NK-92 (cell line): Measurements from ENCODE around the gene KNSTRN.
A peak's percentile ranks its signal among the peaks of the same experiment; 100 is the strongest.

Source experiments
- DNase-seq: peaks from one replicate; lab custom pipeline; 2025; ENCODE audit not compliant: unreplicated experiment; lab: John Stamatoyannopoulos, UW

The KNSTRN gene

DNA sequence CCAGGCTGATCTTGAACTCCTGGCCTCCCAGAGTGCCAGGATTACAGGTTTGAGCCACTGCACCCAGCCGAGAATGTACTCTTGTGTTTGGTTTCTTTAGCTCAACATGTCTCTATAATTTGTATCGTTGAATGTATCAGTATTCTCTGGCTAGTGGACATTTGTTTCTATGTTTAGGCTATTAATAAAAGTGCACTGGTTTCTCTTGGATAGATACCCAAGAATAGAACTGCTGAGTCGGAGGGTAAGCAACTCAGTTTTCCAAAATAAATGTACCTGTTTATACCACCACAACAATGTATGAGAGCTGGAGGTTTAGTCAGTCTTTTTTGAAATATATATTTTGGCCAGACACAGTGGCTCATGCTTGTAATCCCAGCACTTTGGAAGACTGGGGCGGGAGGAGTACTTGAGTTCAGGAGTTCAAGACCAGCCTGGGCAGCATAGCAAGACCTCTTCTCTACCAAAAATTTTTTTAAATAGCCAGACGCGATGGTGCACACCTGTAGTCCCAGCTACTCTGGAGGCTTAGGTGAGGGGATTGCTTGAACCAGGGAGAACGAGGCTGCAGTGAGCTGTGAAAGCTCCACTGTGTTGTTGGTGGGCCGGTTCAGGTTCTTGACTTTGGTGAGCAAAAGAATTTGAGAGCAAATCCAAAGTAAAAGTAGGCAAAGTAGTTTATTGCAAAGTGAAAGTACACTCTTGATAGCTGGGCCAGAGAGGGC is 15.3 kb downstream of the KNSTRN start:
- no peak for DNase-seq

DNA sequence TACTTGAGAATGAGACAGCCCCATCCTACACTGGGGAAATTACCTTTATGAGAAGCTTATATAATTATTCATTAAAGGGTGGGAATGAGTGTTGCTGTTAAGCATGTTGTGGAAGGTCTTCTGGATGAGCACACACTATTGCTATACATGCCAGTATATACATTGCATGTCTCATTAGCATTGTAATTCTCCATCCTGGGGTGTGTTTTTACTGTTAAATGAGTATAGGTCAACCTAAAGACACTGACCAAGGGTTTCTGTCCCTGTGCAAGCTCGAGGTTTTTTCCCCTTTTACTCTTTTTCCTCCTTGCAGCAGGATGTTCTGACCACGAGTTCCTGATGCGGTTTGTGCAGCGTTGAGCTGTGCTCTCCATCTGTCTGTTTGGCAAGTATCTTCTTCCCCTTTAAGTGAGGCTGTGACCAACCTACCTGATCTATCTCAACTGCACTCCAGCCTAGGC is 15.9 kb downstream of the KNSTRN start:
- DNase-seq = no peak

DNA sequence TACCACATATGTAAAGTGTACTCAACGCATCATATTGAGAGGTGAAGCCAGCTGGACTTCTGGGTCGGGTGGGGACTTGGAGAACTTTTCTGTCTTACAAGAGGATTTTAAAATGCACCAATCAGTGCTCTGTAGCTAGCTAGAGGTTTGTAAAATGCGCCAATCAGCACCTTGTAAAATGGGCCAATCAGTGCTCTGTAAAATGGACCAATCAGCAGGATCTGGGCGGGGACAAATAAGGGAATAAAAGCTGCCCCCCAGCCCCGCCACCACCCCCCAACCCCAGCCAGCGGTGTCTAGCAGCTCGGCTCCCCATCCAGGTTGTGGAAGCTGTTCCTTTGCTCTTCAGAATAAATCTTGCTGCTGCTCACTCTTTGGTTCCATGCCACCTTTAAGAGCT is 16.8 kb downstream of the KNSTRN start:
- no peak for DNase-seq

DNA sequence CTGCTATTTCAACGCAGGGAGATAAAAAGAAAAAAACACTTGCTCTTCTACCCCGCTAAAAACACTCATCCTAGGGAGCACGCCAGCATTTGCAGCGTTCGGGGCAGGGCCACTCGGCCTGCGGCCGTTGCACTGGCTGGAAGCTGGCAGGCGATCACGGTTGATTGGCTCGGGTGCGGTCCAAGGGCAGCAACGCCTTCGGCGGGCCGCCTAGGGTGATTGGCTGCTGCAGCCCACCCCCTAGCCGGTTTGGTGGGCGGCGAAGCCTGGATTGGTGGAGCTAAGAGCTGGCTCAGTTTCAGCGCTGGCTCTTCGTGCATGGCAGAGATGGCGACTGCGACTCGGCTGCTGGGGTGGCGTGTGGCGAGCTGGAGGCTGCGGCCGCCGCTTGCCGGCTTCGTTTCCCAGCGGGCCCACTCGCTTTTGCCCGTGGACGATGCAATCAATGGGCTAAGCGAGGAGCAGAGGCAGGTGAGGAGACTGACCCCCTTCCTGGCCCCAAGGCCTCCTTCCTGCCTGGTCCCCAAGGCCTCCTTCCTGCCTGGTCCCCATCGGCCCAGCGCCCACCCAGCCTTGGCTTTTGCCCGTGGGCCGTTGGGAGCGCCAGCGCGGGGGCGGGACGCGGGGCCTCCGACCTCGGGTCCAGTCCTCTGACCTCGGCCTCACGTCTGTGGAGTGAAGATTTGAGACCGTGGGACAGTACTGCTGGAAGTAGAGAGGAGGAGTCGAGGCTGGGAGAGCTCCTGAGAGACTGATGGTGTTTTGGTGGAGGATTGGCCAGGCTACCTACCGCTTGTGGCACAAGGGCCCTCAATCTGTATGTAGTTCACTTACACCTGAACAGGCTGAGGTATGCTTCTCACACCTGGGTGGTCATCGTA is 23.2 kb downstream of the KNSTRN start, which contains the start of gene IVD:
IVD (plus strand) TSS at position 295 of the 881 bp plus-strand sequence; CDS start at position 328, 33 bp downstream.
- DNase-seq = peak; percentile 14

- no peak for DNase-seq
These were observed 24.9 kb downstream of the KNSTRN start for GRCh38 chr15:40407330-40407990.

GRCh38 chr15:40409366-40409765 is 26.8 kb downstream of the KNSTRN start:
- DNase-seq = no peak

DNA sequence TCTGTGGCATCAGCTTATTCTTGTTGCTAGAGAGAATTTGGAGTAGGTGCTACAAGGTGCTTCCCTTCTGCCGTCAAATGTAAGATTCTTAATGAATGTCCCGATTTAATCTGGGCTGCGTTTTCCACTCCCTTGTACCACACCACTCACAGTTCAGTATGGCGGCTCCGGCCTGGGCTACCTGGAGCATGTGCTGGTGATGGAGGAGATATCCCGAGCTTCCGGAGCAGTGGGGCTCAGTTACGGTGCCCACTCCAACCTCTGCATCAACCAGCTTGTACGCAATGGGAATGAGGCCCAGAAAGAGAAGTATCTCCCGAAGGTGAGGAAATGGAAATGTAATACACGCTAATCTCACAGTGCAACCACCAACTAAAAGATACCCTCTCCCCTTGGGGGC is 28.0 kb downstream of the KNSTRN start:
- DNase-seq = no peak

- DNase-seq = no peak
These were observed 29.7 kb downstream of the KNSTRN start for GRCh38 chr15:40412095-40412759.

GRCh38 chr15:40413036-40413435 is 30.5 kb downstream of the KNSTRN start:
- no peak for DNase-seq

DNA sequence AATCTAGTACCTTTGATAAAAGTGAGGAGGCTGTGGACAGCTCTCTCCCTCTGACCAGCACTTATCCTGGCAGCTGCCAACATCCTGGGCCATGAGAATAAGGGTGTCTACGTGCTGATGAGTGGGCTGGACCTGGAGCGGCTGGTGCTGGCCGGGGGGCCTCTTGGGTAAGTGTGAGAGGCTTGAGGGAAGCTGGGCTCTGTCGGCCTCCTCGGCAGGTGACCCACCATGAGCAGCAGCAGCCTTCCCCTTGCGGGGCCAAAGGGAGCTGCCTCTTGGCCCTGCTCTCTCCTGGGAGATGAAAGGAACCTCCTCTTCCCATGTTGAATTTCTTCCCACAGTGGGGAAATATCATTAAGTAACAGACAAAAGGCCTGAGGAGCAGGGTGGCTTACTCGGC is 32.3 kb downstream of the KNSTRN start:
- no peak for DNase-seq

DNA sequence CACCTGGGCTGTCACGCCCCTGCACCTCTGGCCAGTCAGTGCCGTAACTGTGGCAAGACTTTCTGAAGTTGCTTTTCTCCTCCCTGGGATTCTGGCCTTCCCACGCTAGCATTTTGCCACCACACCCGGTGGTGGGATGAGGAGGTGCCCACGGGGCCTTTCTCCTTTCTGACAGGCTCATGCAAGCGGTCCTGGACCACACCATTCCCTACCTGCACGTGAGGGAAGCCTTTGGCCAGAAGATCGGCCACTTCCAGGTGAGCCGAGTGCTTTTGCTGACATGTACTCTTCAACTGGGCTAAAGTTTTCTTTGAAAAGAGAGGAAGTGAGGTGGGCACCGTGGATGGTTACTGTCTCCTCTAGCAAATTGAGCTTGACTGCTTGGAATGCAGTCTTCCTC is 32.7 kb downstream of the KNSTRN start:
- DNase-seq = no peak

GRCh38 chr15:40416056-40416455 is 33.5 kb downstream of the KNSTRN start:
- DNase-seq = no peak

- DNase-seq = no peak
These were observed 35.6 kb downstream of the KNSTRN start for GRCh38 chr15:40418126-40418525.

DNA sequence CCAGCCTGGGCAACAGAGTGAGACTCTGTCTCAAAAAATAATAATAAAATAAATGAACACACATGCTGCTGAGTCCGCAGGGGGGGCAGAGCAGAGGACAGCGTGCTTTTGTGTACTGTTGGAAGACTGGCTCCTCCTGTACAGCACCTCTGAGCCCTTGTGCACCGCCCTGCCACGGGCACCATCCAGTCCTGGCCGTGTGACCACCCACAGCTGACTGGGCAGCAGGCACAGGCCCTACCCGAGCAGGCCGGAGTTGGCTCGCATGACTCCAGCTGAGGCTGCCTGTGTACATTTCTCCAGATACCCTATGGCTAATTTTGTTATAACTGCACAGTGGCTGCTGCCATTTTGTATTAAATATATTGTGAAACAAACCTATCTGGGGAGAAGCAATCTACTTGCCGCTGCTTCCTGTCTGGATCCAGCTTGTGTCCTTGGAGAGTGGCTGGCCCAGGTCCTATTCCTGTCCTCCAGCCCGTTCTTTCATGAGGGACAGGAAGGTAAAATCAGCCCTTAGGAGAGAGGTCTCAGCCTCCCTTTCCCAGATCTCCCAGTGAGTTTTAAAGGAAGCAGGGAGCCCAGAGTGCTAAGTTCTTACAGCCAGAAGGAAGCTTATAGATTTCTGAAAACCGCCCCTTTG is 37.7 kb downstream of the KNSTRN start:
- no peak for DNase-seq

GRCh38 chr15:40420793-40421192 is 38.3 kb downstream of the KNSTRN start:
- DNase-seq = no peak

DNA sequence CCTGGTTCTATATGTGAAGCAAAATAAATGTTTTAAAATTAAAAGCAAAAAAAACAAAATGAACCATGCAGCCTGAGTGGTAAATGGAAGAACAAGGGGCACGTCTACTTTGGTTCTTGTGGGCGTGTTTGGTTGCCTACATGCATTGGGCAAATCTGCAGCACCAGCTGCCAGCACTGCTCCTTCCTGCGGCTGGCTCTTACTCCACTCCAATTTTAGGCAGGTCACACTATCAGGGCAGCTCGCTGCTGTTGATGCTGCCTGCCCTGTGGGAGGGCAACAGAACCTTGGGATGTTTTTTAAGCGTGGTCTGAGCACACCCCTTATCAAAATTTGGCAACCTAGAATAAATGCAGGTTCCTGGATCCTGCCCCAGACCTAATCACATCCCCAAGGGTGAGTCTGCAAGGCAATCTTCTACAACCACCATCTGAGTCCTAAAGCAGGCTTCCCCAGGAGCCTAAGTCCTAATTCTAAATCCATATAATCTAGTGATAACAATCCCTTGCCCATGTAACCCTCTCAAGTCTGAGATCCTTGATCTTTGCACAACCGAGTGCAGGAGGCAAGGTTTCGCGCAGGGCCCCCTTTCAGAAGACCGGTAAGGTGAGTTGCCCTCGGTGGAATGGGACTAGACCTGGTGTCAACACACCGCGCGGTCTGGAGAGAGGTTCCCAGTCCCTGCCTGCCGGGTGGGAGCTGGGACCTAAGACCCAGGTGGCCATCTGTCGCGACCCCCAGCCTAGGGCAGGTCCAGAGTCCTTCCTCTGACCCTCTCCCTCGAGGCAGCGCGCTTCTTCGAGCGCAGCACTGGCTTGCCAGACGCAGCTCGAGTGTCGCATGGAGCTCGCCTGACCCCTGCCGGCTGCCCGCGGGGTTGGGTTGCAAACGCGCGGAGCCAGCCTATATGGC is 39.0 kb downstream of the KNSTRN start:
- DNase-seq = no peak

DNA sequence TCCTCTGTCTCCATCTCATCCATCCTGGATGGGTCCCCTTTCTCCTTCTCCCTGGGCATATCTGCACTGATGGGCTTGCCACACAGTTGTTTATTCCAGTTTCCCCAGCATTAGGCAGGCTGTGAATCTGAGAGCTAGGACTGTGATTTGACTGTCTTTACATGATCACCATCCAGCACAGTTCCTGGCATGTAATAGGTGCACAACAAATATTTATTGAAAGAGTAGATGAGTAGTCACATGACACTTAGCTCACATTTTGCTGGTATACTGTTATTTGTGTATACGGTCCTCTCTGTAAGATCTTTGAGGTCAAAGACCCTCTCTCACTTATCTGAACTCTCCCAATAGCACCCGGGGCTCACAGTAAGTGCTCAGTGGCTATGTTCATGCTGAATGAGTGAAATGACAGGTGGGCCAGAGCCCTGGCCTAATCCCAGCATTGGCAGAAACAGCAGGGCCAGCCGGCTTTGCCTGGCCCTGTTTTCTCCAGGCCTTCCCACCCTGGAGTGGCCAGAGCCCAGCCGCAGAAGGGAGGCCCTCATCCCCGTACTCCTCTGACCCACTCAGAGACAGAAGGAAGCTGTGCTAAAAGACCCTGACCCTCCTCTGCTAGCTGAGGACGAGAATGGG is 42.1 kb downstream of the KNSTRN start:
- no peak for DNase-seq

- DNase-seq = no peak
These were observed 43.2 kb downstream of the KNSTRN start for GRCh38 chr15:40425681-40426080.

- no peak for DNase-seq
These were observed 44.7 kb downstream of the KNSTRN start for GRCh38 chr15:40427188-40427587.
